ENCODE results near the gene KLC4. TPM values are rescaled to one million over a fixed set of nuclear protein-coding genes. Genes with fewer than 3 reads are reported as not detected.
A peak's percentile ranks its signal among the peaks of the same experiment; 100 is the strongest.
"Not testable (repeated sequence)": the region's sequence is repeated elsewhere in the genome, so short reads cannot be mapped to it uniquely, and the experiment has no call there.

KLC4 gene
- total RNA-seq, 1 donor from 2014 or later, result 16.7 TPM

GRCh38 chr6:43115365-43115764 lies 55.9 kb downstream of the KLC4 start:
- no peak for TF ChIP-seq CTCF (conservative IDR thresholded peaks at IDR 0.05)

GRCh38 chr6:43117466-43117865 lies 58.0 kb downstream of the KLC4 start:
- H3K4me1 Mint-ChIP-seq, result peaks cover 14% of the 10 kb centered on the region
- not testable (repeated sequence) for H3K9me3 Mint-ChIP-seq; H3K4me3 Mint-ChIP-seq; H3K36me3 Mint-ChIP-seq (ENCODE audit: low read depth); H3K27ac Mint-ChIP-seq (ENCODE audit: unreplicated experiment); DNase-seq (ENCODE audit: low read depth, low spot score); H3K27me3 Mint-ChIP-seq (ENCODE audit: low read depth)

More at GRCh38 chr6:43115365-43115764, 55.9 kb downstream of the KLC4 start:
- Mint-ChIP-seq H3K4me1 (peaks cover 14% of the 10 kb centered on the region), H3K27ac (ENCODE audit: unreplicated experiment) (peak overlapping the region; percentile 57), H3K9me3 (no peaks in the 10 kb centered on the region), H3K36me3 (ENCODE audit: low read depth) (no peaks in the 10 kb centered on the region), H3K27me3 (ENCODE audit: low read depth) (no peaks in the 10 kb centered on the region), H3K4me3 (no peak overlapping the region)
- no peak for DNase-seq (ENCODE audit: low read depth, low spot score)

- Mint-ChIP-seq H3K36me3 (ENCODE audit: low read depth) (no peaks in the 10 kb centered on the region), H3K4me1 (peaks cover 14% of the 10 kb centered on the region), H3K9me3 (no peaks in the 10 kb centered on the region), H3K27me3 (ENCODE audit: low read depth) (no peaks in the 10 kb centered on the region), H3K4me3 (no peak overlapping the region), H3K27ac (ENCODE audit: unreplicated experiment) (no peak overlapping the region)
- TF ChIP-seq CTCF (conservative IDR thresholded peaks at IDR 0.05), result no peak
- no peak for DNase-seq (ENCODE audit: low read depth, low spot score)
Observed at GRCh38 chr6:43119482-43119881, 60.1 kb downstream of the KLC4 start.

DNA sequence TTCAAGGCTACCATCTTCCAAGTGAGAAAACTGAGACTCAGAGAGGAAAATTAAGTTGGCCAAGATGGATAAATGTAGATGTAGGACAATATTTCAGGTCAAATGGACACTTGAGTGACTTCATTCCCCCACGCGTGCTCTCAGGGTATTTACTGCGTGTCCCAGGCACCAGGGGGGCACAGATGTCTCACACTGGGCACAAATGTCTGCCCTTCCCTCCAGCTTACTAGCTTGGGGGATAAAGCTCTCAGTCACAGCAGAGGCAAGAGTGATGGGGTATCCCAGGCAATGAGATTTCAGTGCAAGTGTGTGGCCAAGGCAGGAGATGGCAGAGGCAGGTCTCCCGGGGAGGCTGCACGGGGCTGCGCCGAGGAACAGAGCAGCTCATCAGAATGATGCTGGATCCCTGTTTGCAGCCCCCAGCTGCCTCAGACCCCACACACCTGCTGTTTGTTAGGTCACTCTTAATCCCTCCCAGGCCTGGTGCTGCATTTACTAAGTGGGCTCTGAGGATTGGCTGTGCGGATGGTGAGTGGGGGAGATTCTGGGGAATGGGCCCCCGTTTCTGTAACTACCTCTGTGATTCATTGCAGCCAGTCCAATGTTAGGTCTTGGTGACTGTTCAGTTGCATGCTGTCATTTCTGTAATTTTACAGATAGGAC lies 60.8 kb downstream of the KLC4 start:
- no peaks in the 10 kb centered on the region for H3K36me3 Mint-ChIP-seq (ENCODE audit: low read depth)
- no peaks in the 10 kb centered on the region for H3K27me3 Mint-ChIP-seq (ENCODE audit: low read depth)
- peaks cover 11% of the 10 kb centered on the region for H3K4me1 Mint-ChIP-seq
- TF ChIP-seq CTCF (conservative IDR thresholded peaks at IDR 0.05), result no peak
- H3K27ac Mint-ChIP-seq (ENCODE audit: unreplicated experiment), result no peak overlapping the region
- DNase-seq (ENCODE audit: low read depth, low spot score), result no peak
- H3K4me3 Mint-ChIP-seq, result no peak overlapping the region
- H3K9me3 Mint-ChIP-seq, result no peaks in the 10 kb centered on the region

GRCh38 chr6:43120944-43121913 lies 61.8 kb downstream of the KLC4 start:
- no peaks in the 10 kb centered on the region for H3K27me3 Mint-ChIP-seq (ENCODE audit: low read depth)
- H3K27ac Mint-ChIP-seq (ENCODE audit: unreplicated experiment), result peak overlapping the region; percentile 75
- H3K36me3 Mint-ChIP-seq (ENCODE audit: low read depth), result no peaks in the 10 kb centered on the region
- H3K4me3 Mint-ChIP-seq, result no peak overlapping the region
- no peak for TF ChIP-seq CTCF (conservative IDR thresholded peaks at IDR 0.05)
- H3K4me1 Mint-ChIP-seq, result peaks cover 11% of the 10 kb centered on the region
- no peak for DNase-seq (ENCODE audit: low read depth, low spot score)
- no peaks in the 10 kb centered on the region for H3K9me3 Mint-ChIP-seq

GRCh38 chr6:43122146-43122545 lies 62.7 kb downstream of the KLC4 start:
- no peaks in the 10 kb centered on the region for H3K36me3 Mint-ChIP-seq (ENCODE audit: low read depth)
- H3K9me3 Mint-ChIP-seq, result no peaks in the 10 kb centered on the region
- no peaks in the 10 kb centered on the region for H3K27me3 Mint-ChIP-seq (ENCODE audit: low read depth)
- TF ChIP-seq CTCF (conservative IDR thresholded peaks at IDR 0.05), result no peak
- peaks cover 15% of the 10 kb centered on the region for H3K4me1 Mint-ChIP-seq
- H3K27ac Mint-ChIP-seq (ENCODE audit: unreplicated experiment), result no peak overlapping the region
- no peak overlapping the region for H3K4me3 Mint-ChIP-seq
- no peak for DNase-seq (ENCODE audit: low read depth, low spot score)

Data from neural crest cell (in vitro differentiated cells).